GM18909 (cell line): Measurements from ENCODE around the gene FOXD4L3.
"Not testable (repeated sequence)": the region's sequence is repeated elsewhere in the genome, so short reads cannot be mapped to it uniquely, and the experiment has no call there.

Experiments used
- ATAC-seq: cut with Tn5 transposase; IDR thresholded peaks from one replicate; pipeline ENCODE4 v1.9.1; 2021; ENCODE audit warnings: mild to moderate bottlenecking; ENCODE audit not compliant: unreplicated experiment, poor library complexity

The FOXD4L3 gene

GRCh38 chr9:68343242-68343641 lies 40.6 kb downstream of the FOXD4L3 start:
- ATAC-seq = not testable (repeated sequence)

GRCh38 chr9:68343992-68344391 lies 41.3 kb downstream of the FOXD4L3 start:
- not testable (repeated sequence) for ATAC-seq

- not testable (repeated sequence) for ATAC-seq
Measured at GRCh38 chr9:68351689-68352088, 49.0 kb downstream of the FOXD4L3 start.
